BLaER1 treated with 17β-estradiol and CSF1 and Interleukin-3, amounts not matched to agents 10 nM and 100 nM (cell line): ENCODE measurements around the gene HERC3.

Experiments used
- H3K27ac ChIP-seq, 11 experiments: shearing (Covaris generic); formaldehyde crosslinking; 2 replicates each; pipeline ENCODE4 v1.8.1; 2022
- H3K27me3 ChIP-seq, 11 experiments: shearing (Covaris generic); formaldehyde crosslinking; 2 replicates each; pipeline ENCODE4 v1.8.1; 2022
- H3K36me3 ChIP-seq, 11 experiments: shearing (Covaris generic); formaldehyde crosslinking; 2 replicates each; pipeline ENCODE4 v1.8.1; 2022
- H3K4me1 ChIP-seq, 10 experiments: shearing (Covaris generic); formaldehyde crosslinking; 2 replicates each; pipeline ENCODE4 v1.8.1; 2022
- H3K4me2 ChIP-seq, 11 experiments: shearing (Covaris generic); formaldehyde crosslinking; 2 replicates each; pipeline ENCODE4 v1.8.1; 2022
- H3K4me3 ChIP-seq, 10 experiments: shearing (Covaris generic); formaldehyde crosslinking; 2 replicates each; pipeline ENCODE4 v1.8.1; 2022
- H3K9ac ChIP-seq, 11 experiments: shearing (Covaris generic); formaldehyde crosslinking; 2 replicates each; pipeline ENCODE4 v1.8.1; 2022
- H3K9me3 ChIP-seq, 11 experiments: shearing (Covaris generic); formaldehyde crosslinking; replicated peaks in 1 of 11; 2 replicates each; pipeline ENCODE4 v1.8.1; 2022
- H4K20me1 ChIP-seq, 11 experiments: shearing (Covaris generic); formaldehyde crosslinking; 2 replicates each; pipeline ENCODE4 v1.8.1; 2022
- Cebpa-rat ChIP-seq, 11 experiments: shearing (Covaris generic); IDR thresholded peaks; 2 replicates each; pipeline ENCODE4 v1.8.1; 2022

Gene HERC3

GRCh38 chr4:88705805-88706492 is 113.7 kb downstream of the HERC3 start:
- no peak overlapping the region for H3K27ac ChIP-seq
- H3K9ac ChIP-seq: no peak overlapping the region
- peaks cover 0 to 6% (median 0%) of the 10 kb centered on the region in 10 experiments; a peak in 2 of 20 replicates for H3K4me1 ChIP-seq
- H4K20me1 ChIP-seq: no peaks in the 10 kb centered on the region
- H3K4me3 ChIP-seq: no peak overlapping the region
- no peaks in the 10 kb centered on the region for H3K27me3 ChIP-seq
- peaks cover 35 to 94% (median 42%) of the 10 kb centered on the region in 11 experiments; a peak in 21 of 22 replicates for H3K36me3 ChIP-seq
- peaks cover 0 to 3% (median 0%) of the 10 kb centered on the region in 11 experiments; a peak in 2 of 22 replicates for H3K9me3 ChIP-seq
- TF ChIP-seq Cebpa-rat (IDR thresholded peaks at IDR 0.05): no peak
- no peak overlapping the region for H3K4me2 ChIP-seq

GRCh38 chr4:88706574-88706973 is 114.3 kb downstream of the HERC3 start:
- Histone ChIP-seq H3K4me1 (peaks cover 0 to 6% (median 0%) of the 10 kb centered on the region in 10 experiments; a peak in 2 of 20 replicates), H4K20me1 (no peaks in the 10 kb centered on the region), H3K9ac (no peak overlapping the region), H3K4me2 (no peak overlapping the region), H3K27ac (no peak overlapping the region), H3K27me3 (no peaks in the 10 kb centered on the region), H3K36me3 (peaks cover 35 to 94% (median 46%) of the 10 kb centered on the region in 11 experiments), H3K4me3 (no peak overlapping the region), H3K9me3 (peaks cover 0 to 5% (median under 1%) of the 10 kb centered on the region in 11 experiments; a peak in 4 of 22 replicates)
- no peak for TF ChIP-seq Cebpa-rat (IDR thresholded peaks at IDR 0.05)

GRCh38 chr4:88709989-88710388 is 117.7 kb downstream of the HERC3 start:
- H3K36me3 ChIP-seq: peaks cover 31 to 82% (median 40%) of the 10 kb centered on the region in 11 experiments; a peak in 21 of 22 replicates
- H3K9ac ChIP-seq: no peak overlapping the region
- no peak for TF ChIP-seq Cebpa-rat (IDR thresholded peaks at IDR 0.05)
- no peak overlapping the region for H3K27ac ChIP-seq
- H4K20me1 ChIP-seq: no peaks in the 10 kb centered on the region
- no peak overlapping the region for H3K4me2 ChIP-seq
- H3K27me3 ChIP-seq: no peaks in the 10 kb centered on the region
- no peaks in the 10 kb centered on the region for H3K4me1 ChIP-seq
- H3K9me3 ChIP-seq: peaks cover 0 to 11% (median 5%) of the 10 kb centered on the region in 11 experiments; a peak in 10 of 22 replicates
- H3K4me3 ChIP-seq: no peak overlapping the region

- no peak overlapping the region for H3K27ac ChIP-seq
- no peak overlapping the region for H3K9ac ChIP-seq
- no peak for TF ChIP-seq Cebpa-rat (IDR thresholded peaks at IDR 0.05)
- no peak overlapping the region for H3K4me3 ChIP-seq
- no peaks in the 10 kb centered on the region for H4K20me1 ChIP-seq
- H3K36me3 ChIP-seq: peaks cover 31 to 84% (median 40%) of the 10 kb centered on the region in 11 experiments
- no peak overlapping the region for H3K4me2 ChIP-seq
- H3K9me3 ChIP-seq: peaks cover 31 to 47% (median 36%) of the 10 kb centered on the region in 11 experiments
- no peaks in the 10 kb centered on the region for H3K27me3 ChIP-seq
- H3K4me1 ChIP-seq: peaks cover 0 to 10% (median 0%) of the 10 kb centered on the region in 10 experiments; a peak in 6 of 20 replicates
These were observed 121.5 kb downstream of the HERC3 start for GRCh38 chr4:88713782-88714181.

GRCh38 chr4:88718098-88718497 is 125.8 kb downstream of the HERC3 start:
- no peak for TF ChIP-seq Cebpa-rat (IDR thresholded peaks at IDR 0.05)

GRCh38 chr4:88719381-88719780 is 127.1 kb downstream of the HERC3 start:
- Histone ChIP-seq H4K20me1 (peaks cover 0 to 7% (median 0%) of the 10 kb centered on the region in 11 experiments; a peak in 1 of 22 replicates), H3K4me2 (peak overlapping the region in 5 of 11 experiments; percentile 51 to 77 (median 69); a peak in 9 of 22 replicates), H3K9ac (no peak overlapping the region), H3K27ac (peak overlapping the region in 2 of 11 experiments; percentile 35 to 57; a peak in 2 of 22 replicates), H3K27me3 (no peaks in the 10 kb centered on the region), H3K9me3 (peaks cover 27 to 42% (median 33%) of the 10 kb centered on the region in 11 experiments), H3K4me3 (no peak overlapping the region), H3K4me1 (peaks cover 0 to 19% (median 3%) of the 10 kb centered on the region in 10 experiments; a peak in 9 of 20 replicates), H3K36me3 (peaks cover 39 to 83% (median 55%) of the 10 kb centered on the region in 11 experiments)
- TF ChIP-seq Cebpa-rat (IDR thresholded peaks at IDR 0.05): no peak

More at GRCh38 chr4:88718098-88718497, 125.8 kb downstream of the HERC3 start:
- Histone ChIP-seq H4K20me1 (peaks cover 0 to 7% (median 0%) of the 10 kb centered on the region in 11 experiments; a peak in 1 of 22 replicates), H3K27me3 (no peaks in the 10 kb centered on the region), H3K4me2 (peak overlapping the region in 2 of 11 experiments; percentile 69 to 77; a peak in 3 of 22 replicates), H3K36me3 (peaks cover 39 to 80% (median 53%) of the 10 kb centered on the region in 11 experiments), H3K27ac (no peak overlapping the region), H3K4me3 (no peak overlapping the region), H3K4me1 (peaks cover 0 to 19% (median 3%) of the 10 kb centered on the region in 10 experiments; a peak in 9 of 20 replicates), H3K9me3 (peaks cover 27 to 42% (median 33%) of the 10 kb centered on the region in 11 experiments), H3K9ac (no peak overlapping the region)

GRCh38 chr4:88720451-88721428 is 128.5 kb downstream of the HERC3 start:
- no peak for TF ChIP-seq Cebpa-rat (IDR thresholded peaks at IDR 0.05)

GRCh38 chr4:88722276-88722780 is 130.0 kb downstream of the HERC3 start:
- Histone ChIP-seq H3K36me3 (peaks cover 33 to 90% (median 43%) of the 10 kb centered on the region in 11 experiments), H3K4me3 (no peak overlapping the region), H3K27me3 (no peaks in the 10 kb centered on the region), H3K4me1 (peaks cover 0 to 19% (median 3%) of the 10 kb centered on the region in 10 experiments; a peak in 9 of 20 replicates), H3K9ac (no peak overlapping the region), H3K9me3 (peaks cover 11 to 20% (median 17%) of the 10 kb centered on the region in 11 experiments), H4K20me1 (peaks cover 0 to 7% (median 0%) of the 10 kb centered on the region in 11 experiments; a peak in 3 of 22 replicates), H3K4me2 (no peak overlapping the region), H3K27ac (no peak overlapping the region)
- no peak for TF ChIP-seq Cebpa-rat (IDR thresholded peaks at IDR 0.05)

More at GRCh38 chr4:88720451-88721428, 128.5 kb downstream of the HERC3 start:
- Histone ChIP-seq H3K4me2 (no peak overlapping the region), H3K9ac (no peak overlapping the region), H3K27me3 (no peaks in the 10 kb centered on the region), H3K27ac (no peak overlapping the region), H3K36me3 (peaks cover 39 to 90% (median 54%) of the 10 kb centered on the region in 11 experiments), H3K4me1 (peaks cover 0 to 19% (median 3%) of the 10 kb centered on the region in 10 experiments; a peak in 9 of 20 replicates), H4K20me1 (peaks cover 0 to 7% (median 0%) of the 10 kb centered on the region in 11 experiments; a peak in 3 of 22 replicates), H3K4me3 (no peak overlapping the region), H3K9me3 (peaks cover 24 to 36% (median 31%) of the 10 kb centered on the region in 11 experiments)
